ENCODE measurements around the gene CCDC85B. TPM values are rescaled to one million over a fixed set of nuclear protein-coding genes. Genes with fewer than 3 reads are reported as not detected.

The CCDC85B gene
- total RNA-seq, 1 experiment from 2014 or later: 55.3 TPM

- peaks cover 52% of the 10 kb centered on the region for H3K27me3 Mint-ChIP-seq (ENCODE audit: low read depth)
- DNase-seq (ENCODE audit: low spot score): no peak
- H3K4me3 Mint-ChIP-seq: 0 out of 2 replicates have a peak overlapping the region, but pooled peaks have one; percentile 8
- TF ChIP-seq ELF4 (CRISPR knock-in tag; IDR thresholded peaks at IDR 0.05; ENCODE audit: low read depth) (no peak), PREB (CRISPR knock-in tag; IDR thresholded peaks at IDR 0.05; ENCODE audit: borderline replicate concordance) (no peak), E2F4 (CRISPR knock-in tag; IDR thresholded peaks at IDR 0.05; ENCODE audit: borderline replicate concordance, low read depth) (no peak), NFATC4 (CRISPR knock-in tag; IDR thresholded peaks at IDR 0.05) (no peak), JUN (CRISPR knock-in tag; IDR thresholded peaks at IDR 0.05) (no peak), ZNF121 (CRISPR knock-in tag; IDR thresholded peaks at IDR 0.05) (no peak), CREB1 (CRISPR knock-in tag; IDR thresholded peaks at IDR 0.05) (no peak), JAZF1 (CRISPR knock-in tag; IDR thresholded peaks at IDR 0.05) (no peak), GRHL2 (CRISPR knock-in tag; IDR thresholded peaks at IDR 0.05; ENCODE audit: insufficient replicate concordance, severe bottlenecking) (no peak), ZNF317 (CRISPR knock-in tag; IDR thresholded peaks at IDR 0.05; ENCODE audit: borderline replicate concordance, low read depth) (no peak), ATF2 (CRISPR knock-in tag; IDR thresholded peaks at IDR 0.05; ENCODE audit: borderline replicate concordance, low read depth) (no peak), AR (CRISPR knock-in tag; IDR thresholded peaks at IDR 0.05) (no peak), CDX4 (CRISPR knock-in tag; IDR thresholded peaks at IDR 0.05; ENCODE audit: borderline replicate concordance) (no peak), ZNF263 (CRISPR knock-in tag; IDR thresholded peaks at IDR 0.05; ENCODE audit: low read depth) (no peak)
- ATAC-seq: no peak
- H3K36me3 Mint-ChIP-seq: no peaks in the 10 kb centered on the region
- ChIA-PET CTCF (interaction anchor here (1.1 to 16.6 kb wide), 7 partner anchors 10 to 91 kb away, joined by 3 to 539 read pairs (median 4); partner anchors contain the start of genes CCDC85B, CFL1, FIBP and MUS81), POLR2A (interaction anchor here (0.8 to 2.2 kb wide), 5 partner anchors 9 to 18 kb away, joined by 3 to 26 read pairs (median 4); partner anchors contain the start of genes CFL1, FIBP and MUS81)
- H3K4me1 Mint-ChIP-seq: peaks cover 10% of the 10 kb centered on the region
- H3K27ac Mint-ChIP-seq: no peak overlapping the region
- no peaks in the 10 kb centered on the region for H3K9me3 Mint-ChIP-seq
Measured at GRCh38 chr11:65870706-65871681, 19.5 kb upstream of the CCDC85B start.
